Keratinocyte (primary cell): ENCODE data around the gene SHMT2. TPM values are rescaled to one million over a fixed set of nuclear protein-coding genes. Genes with fewer than 3 reads are reported as not detected.

Experiments used
- DNase-seq: peaks from one replicate; pipeline ENCODE4 v3.0.0-alpha.2; 2011; ENCODE audit warnings: low read depth, missing footprints, low spot score
- FAIRE-seq: peaks from 2 replicates; lab custom pipeline; 2011; peaks lifted over from hg19 to GRCh38; lab: Jason Lieb, UNC
- H2AFZ ChIP-seq: 2 replicates; pipeline ENCODE4 v1.6.0; 2012; ENCODE audit warnings: low read length, control low read depth, inconsistent platforms; ENCODE audit not compliant: control insufficient read depth
- H3K27ac ChIP-seq: 2 replicates; pipeline ENCODE4 v1.5.1; 2011; ENCODE audit warnings: low read length; ENCODE audit not compliant: control insufficient read depth, insufficient read depth
- H3K27me3 ChIP-seq: 3 replicates; pipeline ENCODE4 v1.6.0; 2011; ENCODE audit warnings: low read length; ENCODE audit not compliant: control insufficient read depth, insufficient read depth; ENCODE audit errors: extremely low read depth
- H3K36me3 ChIP-seq, 2 experiments: 2 replicates in 1 of 2; 3 replicates in 1 of 2; pipeline ENCODE4 v1.5.1; 2011; ENCODE audit warnings: low read length in 2 of 2, mild to moderate bottlenecking in 1 of 2; ENCODE audit not compliant: control insufficient read depth in 2 of 2, insufficient read depth in 2 of 2; ENCODE audit errors: extremely low read depth in 1 of 2
- H3K4me1 ChIP-seq: 3 replicates; pipeline ENCODE4 v1.5.1; 2011; ENCODE audit warnings: low read length; ENCODE audit not compliant: control insufficient read depth, insufficient read depth; ENCODE audit errors: extremely low read depth
- H3K4me2 ChIP-seq: 3 replicates; pipeline ENCODE4 v1.6.0; 2011; ENCODE audit warnings: low read depth, low read length; ENCODE audit not compliant: control insufficient read depth, insufficient read depth; ENCODE audit errors: extremely low read depth
- H3K4me3 ChIP-seq, 3 experiments: fragments of 200-600 bp in 1 of 3; sonication (generic) in 1 of 3; 2 replicates in 2 of 3; 3 replicates in 1 of 3; pipeline ENCODE4 v1.5.1; 2011 to 2016; ENCODE audit warnings: low read length in 3 of 3, mild to moderate bottlenecking in 3 of 3, control low read depth in 2 of 3, inconsistent platforms in 1 of 3, low read depth in 1 of 3, mixed read lengths in 1 of 3, mixed run types in 1 of 3, moderate library complexity in 1 of 3; ENCODE audit not compliant: control insufficient read depth in 2 of 3, insufficient read depth in 2 of 3; ENCODE audit errors: extremely low read depth in 1 of 3
- H3K79me2 ChIP-seq: 2 replicates; pipeline ENCODE4 v1.6.0; 2012; ENCODE audit warnings: low read length; ENCODE audit not compliant: control insufficient read depth, insufficient read depth
- H3K9ac ChIP-seq: 3 replicates; pipeline ENCODE4 v1.6.0; 2011; ENCODE audit warnings: low read length; ENCODE audit not compliant: control insufficient read depth, insufficient read depth; ENCODE audit errors: extremely low read depth
- H3K9me1 ChIP-seq: 3 replicates; pipeline ENCODE4 v1.6.0; 2011; ENCODE audit warnings: low read length; ENCODE audit not compliant: control insufficient read depth, insufficient read depth; ENCODE audit errors: extremely low read depth
- H3K9me3 ChIP-seq: 2 replicates; pipeline ENCODE4 v1.5.1; 2012; ENCODE audit warnings: low read depth, low read length; ENCODE audit not compliant: control insufficient read depth
- H4K20me1 ChIP-seq: 3 replicates; pipeline ENCODE4 v1.6.0; 2011; ENCODE audit warnings: low read length; ENCODE audit not compliant: control insufficient read depth, insufficient read depth; ENCODE audit errors: extremely low read depth
- EZH2 ChIP-seq: IDR thresholded peaks from one replicate; pipeline ENCODE4 v1.6.1; 2012; ENCODE audit warnings: inconsistent platforms, mild to moderate bottlenecking, low read length, moderate library complexity
- dilution Hi-C: fragments of 300-500 bp; cut with MboI; formaldehyde crosslinking; loops from one replicate; pipeline ENCODE4 v1.7.0; 2020; ENCODE audit warnings: low sequenced_read_pairs; ENCODE audit not compliant: extremely low pct_ligation_motif_present
- polyA plus RNA-seq, 5 experiments: library from polyadenylated mRNA; depleted of rRNA in 3 of 5; stranded (reverse) in 3 of 5; stranded (forward) in 1 of 5; unstranded in 1 of 5; fragments of >200 nt; gene quantifications; 1 replicate in 1 of 5; 2 replicates in 3 of 5; 3 replicates in 1 of 5; pipeline versions ENCODE4 v1.2.1 to v1.2.3, GENCODE V29; 2011 to 2012; ENCODE audit warnings: missing spikeins in 2 of 5, low read depth in 1 of 5, low replicate concordance in 1 of 5
- TF ChIP-seq, protein P1 (sequence below), 3 experiments: IDR thresholded peaks in 1 of 3; conservative IDR thresholded peaks in 1 of 3; optimal IDR thresholded peaks in 1 of 3; 2 replicates in 2 of 3; 3 replicates in 1 of 3; pipeline versions ENCODE3 to v1.5.1; 2011; ENCODE audit warnings: low read length in 3 of 3, mild to moderate bottlenecking in 3 of 3, moderate library complexity in 2 of 3, control low read depth in 1 of 3, inconsistent platforms in 1 of 3; ENCODE audit not compliant: insufficient read depth in 2 of 3; ENCODE audit errors: extremely low read depth in 1 of 3

The SHMT2 gene
- polyA plus RNA-seq, 1 donor (not counting 4 experiments of a cell fraction or from before 2014, with no cell fraction given), result 128 TPM

DNA sequence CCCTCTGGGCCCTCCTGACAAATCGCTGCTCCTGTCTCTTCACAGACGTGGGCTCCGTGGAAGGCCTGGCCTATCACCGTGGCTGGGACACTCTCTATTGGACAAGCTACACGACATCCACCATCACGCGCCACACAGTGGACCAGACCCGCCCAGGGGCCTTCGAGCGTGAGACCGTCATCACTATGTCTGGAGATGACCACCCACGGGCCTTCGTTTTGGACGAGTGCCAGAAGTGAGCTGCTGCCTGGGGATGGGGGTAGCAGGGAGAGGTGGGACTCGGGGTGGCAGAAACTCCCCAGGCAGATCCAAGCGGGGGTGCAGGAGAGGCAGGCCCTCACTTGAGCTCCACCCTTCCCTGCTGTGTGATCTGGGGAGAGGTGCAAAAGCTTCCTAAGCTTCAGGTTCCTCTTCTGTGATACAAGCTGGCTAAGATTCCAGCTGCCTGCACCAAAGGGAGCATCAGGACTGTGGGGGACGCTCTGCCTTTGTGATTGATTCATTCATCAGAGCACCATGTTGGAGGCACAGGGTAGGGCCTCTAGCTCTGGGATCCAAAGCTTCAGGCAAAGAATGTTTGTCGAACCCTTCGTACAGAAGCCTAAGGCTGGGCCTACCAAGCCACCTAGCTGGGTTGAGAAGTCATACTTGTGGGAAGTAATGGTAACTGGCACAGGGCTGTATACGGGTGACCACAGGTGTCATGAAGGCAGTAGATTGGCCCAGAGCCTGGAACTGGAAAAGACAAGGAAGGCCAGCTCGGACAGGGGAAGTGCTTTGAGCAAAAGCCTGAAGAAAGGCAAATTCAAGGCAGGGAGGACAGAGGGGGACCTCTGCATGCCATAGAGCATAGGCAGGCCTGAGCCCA is 42.1 kb upstream of the SHMT2 start:
- H3K9ac ChIP-seq, result no peak overlapping the region
- no peak for DNase-seq
- dilution Hi-C loops, result no loop called here
- no peaks in the 10 kb centered on the region for H4K20me1 ChIP-seq
- H3K4me1 ChIP-seq, result peaks cover 9% of the 10 kb centered on the region
- H3K9me1 ChIP-seq, result no peaks in the 10 kb centered on the region
- FAIRE-seq, result no peak
- H3K9me3 ChIP-seq, result no peaks in the 10 kb centered on the region
- H3K27ac ChIP-seq, result no peak overlapping the region
- no peak overlapping the region for H3K4me3 ChIP-seq
- H2AFZ ChIP-seq, result no peak overlapping the region
- H3K79me2 ChIP-seq, result no peaks in the 10 kb centered on the region
- no peak overlapping the region for H3K4me2 ChIP-seq
- H3K36me3 ChIP-seq, result peaks cover 0 to 35% of the 10 kb centered on the region in 2 experiments
- no peaks in the 10 kb centered on the region for H3K27me3 ChIP-seq
- no peak for TF ChIP-seq EZH2
- TF ChIP-seq, protein P1, sequence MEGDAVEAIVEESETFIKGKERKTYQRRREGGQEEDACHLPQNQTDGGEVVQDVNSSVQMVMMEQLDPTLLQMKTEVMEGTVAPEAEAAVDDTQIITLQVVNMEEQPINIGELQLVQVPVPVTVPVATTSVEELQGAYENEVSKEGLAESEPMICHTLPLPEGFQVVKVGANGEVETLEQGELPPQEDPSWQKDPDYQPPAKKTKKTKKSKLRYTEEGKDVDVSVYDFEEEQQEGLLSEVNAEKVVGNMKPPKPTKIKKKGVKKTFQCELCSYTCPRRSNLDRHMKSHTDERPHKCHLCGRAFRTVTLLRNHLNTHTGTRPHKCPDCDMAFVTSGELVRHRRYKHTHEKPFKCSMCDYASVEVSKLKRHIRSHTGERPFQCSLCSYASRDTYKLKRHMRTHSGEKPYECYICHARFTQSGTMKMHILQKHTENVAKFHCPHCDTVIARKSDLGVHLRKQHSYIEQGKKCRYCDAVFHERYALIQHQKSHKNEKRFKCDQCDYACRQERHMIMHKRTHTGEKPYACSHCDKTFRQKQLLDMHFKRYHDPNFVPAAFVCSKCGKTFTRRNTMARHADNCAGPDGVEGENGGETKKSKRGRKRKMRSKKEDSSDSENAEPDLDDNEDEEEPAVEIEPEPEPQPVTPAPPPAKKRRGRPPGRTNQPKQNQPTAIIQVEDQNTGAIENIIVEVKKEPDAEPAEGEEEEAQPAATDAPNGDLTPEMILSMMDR (optimal IDR thresholded peaks at IDR 0.05 in 1 of 3, IDR thresholded peaks at IDR 0.05 in 1 of 3, conservative IDR thresholded peaks at IDR 0.05 in 1 of 3; ENCODE audit: extremely low read depth in 1 of 3, insufficient read depth in 2 of 3, low read length in 3 of 3), result no peak

DNA sequence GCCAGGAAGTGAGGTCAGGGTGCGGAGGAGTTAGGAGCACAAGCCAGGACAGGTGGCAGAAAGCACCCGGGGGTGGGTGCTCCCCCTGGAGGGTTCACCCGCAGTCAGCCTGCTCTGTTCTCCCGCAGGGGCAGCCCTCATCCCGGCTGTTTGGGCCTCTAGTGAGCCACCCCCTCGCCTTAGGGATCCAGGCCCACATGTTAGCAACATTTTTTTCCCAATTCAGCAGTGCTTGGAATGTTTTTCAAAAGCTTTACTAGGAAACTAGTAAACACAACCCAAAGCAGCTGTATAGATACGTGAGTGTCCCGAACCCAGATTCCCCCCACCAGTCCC is 41.5 kb upstream of the SHMT2 start:
- no peak overlapping the region for H3K9ac ChIP-seq
- no peaks in the 10 kb centered on the region for H4K20me1 ChIP-seq
- FAIRE-seq (no peak), DNase-seq (no peak)
- no peak overlapping the region for H3K4me2 ChIP-seq
- no peak for TF ChIP-seq EZH2
- no peaks in the 10 kb centered on the region for H3K9me1 ChIP-seq
- H3K79me2 ChIP-seq, result no peaks in the 10 kb centered on the region
- H2AFZ ChIP-seq, result no peak overlapping the region
- no peak overlapping the region for H3K4me3 ChIP-seq
- no peaks in the 10 kb centered on the region for H3K9me3 ChIP-seq
- no peak overlapping the region for H3K27ac ChIP-seq
- no peaks in the 10 kb centered on the region for H3K27me3 ChIP-seq
- dilution Hi-C loops, result no loop called here
- peaks cover 6% of the 10 kb centered on the region for H3K4me1 ChIP-seq
- peaks cover 0 to 40% of the 10 kb centered on the region in 2 experiments for H3K36me3 ChIP-seq
